ENCODE results near the gene RING1.

The RING1 gene

DNA sequence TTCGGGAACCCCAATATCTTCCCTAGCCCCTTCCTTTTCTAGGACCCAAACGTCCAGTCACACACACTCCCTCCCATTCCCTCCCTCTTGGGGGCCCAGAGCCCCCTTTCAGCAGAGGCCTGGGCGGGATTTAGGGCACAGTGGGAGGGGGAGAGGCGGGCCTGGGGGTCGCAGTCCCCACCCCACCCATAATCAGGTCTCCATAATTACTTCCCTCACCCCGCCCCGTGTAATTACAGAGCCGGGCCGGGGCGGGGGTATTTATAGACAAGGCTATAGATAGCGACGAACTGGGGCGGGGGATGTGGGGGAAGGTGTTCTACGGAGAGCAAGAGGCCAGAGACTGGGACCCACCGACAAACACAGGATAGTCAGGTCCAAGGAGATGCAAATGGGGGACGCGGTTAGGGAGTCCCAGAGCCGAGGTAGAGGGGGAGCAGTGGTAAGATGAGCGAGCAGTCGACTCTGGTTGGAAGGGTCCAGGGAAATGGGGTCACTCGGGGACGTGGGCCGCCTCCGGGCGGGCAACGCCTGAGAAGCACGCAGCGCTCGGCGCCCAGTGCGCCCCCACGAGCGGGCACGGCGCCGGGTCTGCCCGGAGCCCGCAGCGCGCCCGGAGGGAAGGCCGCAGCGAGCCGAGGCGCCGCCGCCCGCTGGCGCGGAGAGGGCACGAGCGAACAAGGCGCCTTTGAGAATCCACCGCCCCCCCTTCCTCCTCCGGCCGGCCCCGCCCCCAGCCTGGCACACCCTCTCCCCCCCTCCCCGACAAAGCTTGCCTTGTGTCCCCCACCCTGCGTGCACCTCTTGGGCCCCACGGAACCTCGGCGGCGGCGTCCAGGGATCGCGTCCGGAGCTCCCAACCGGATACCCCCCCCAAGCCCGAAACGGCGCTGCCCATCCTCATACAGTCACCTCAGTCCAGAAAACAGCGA, 15.4 kb upstream of the RING1 start:
- DNase-seq (ENCODE audit: low read depth), result no peak

- no peak for DNase-seq (ENCODE audit: low read depth)
These were observed 14.7 kb upstream of the RING1 start for GRCh38 chr6:33193619-33194018.

DNA sequence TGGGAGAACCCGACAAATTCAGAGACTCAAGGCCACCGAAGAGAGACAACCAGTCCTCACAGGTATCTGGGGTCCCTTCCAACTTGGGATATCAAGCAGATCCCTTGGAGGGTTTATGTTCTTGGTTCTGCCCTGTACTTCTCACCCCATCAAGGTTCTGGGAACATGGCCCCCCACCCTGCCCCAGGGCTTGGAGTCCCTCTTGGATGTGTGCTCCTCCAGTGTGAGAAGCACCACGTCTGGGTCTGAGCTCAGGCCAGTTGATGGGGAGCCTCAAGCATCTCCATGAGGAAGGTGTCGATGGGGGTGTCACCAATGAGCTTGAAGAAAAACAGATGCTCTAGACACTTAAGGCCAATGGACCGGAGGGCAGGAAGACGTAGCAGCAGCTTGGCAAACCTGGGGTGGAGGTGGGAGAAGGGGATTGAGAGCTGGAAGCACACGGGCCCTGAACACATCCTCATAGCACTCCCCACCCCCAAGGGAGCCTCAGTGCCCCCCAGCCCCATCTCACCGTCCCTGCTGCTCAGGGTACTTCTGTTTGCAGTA, 13.8 kb upstream of the RING1 start:
- DNase-seq (ENCODE audit: low read depth), result no peak

DNA sequence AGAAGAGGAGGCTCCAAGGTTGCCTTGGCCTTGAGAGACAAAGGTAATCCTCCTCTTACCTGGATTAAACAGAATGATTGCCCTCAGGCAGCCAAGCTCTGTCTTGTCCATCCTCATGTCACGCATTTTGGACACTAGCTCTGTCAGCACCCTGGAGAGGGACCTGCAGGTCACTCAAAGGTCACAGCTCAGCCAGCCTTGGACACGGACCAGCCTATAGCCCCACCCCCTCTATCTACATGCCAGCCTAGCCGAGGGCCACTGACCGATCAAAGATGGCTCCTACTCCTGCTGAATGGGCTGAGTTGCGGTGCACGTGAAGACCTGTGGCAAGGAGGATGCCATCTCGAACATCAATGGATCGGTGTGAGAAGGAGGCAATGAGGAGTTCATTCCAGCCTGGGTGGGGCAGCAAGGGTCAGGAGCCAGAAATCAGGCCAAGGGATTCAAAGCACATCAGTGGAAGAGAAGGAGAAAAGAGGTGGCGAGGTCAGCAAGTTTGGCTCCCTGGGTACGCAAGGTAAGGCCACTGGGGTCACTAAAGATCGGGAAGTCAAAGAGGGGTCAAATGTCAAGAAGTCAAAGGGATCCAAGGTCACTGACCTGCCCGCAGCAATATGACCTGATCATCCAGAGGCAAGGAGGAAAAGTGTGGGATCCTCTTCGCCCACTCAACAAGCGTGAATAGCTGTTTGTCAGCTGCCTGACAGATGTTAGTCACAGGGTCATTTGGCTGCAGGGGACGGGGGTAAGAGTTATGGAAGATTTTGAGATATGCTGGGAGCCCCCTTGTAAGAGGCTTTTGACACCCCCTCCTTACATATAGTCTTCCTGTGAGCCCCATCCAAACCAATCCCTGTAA, 12.8 kb upstream of the RING1 start:
- DNase-seq (ENCODE audit: low read depth), result no peak

DNA sequence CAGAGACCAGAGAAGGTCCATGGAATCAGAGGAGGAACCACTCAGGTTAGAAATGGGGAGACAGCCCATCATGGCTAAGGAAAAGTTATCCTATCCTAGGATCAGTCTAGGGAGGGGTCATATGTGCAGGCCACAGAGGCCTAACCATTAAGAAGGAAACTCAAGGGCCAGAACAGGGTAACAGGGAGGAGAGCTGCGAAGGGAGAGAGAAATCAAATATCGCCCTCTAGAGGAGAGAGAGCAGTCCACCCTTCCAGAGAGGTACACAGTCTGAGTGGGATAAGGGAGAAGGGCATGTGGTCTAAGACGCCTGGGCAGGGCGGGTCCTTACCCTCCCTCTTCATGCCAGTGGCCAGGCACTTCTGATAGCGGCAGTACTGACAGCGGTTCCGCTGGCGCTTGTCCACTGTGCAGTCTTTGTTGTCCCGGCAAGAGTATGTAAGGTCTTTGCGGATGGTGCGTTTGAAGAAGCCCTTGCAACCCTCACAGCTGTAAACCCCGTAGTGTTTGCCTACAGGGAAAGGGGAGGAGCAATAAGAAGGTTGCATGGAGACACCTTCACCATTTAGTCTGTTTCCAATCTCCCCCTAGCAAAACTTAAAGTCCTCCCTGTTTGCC, 10.8 kb upstream of the RING1 start:
- peak; percentile 44 for DNase-seq (ENCODE audit: low read depth)

DNA sequence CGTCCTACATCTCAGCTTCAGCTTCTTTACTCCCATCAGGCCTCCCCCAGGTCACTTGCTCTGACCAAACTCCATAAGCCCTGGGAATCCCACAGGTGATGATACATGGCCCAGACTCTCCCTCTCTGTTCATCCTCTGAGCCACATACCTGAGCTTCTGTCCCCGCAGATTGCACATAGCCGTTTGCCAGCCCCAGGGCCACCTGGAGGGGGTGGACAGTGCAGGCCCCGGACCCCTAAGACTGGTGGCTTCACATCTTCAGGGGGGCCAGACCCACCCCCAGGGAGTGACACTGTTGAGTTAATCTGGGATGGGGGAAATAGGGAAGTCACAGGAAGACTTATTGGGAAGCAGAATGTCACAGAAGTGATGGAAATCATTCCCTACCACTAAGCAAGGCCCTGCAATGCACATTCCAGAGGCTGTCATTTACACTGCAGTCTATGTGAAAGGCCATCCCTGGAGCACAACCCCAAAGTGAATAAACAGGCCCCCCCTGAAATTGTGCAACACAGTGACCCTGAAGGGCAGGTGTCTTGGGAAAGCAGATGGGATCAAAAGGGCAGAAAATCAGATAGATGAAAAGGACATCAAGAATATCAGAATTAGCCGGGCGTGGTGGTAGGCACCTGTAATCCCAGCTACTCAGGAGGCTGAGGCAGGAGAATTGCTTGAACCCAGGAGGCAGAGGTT, 10.0 kb upstream of the RING1 start:
- no peak for DNase-seq (ENCODE audit: low read depth)

- no peak for DNase-seq (ENCODE audit: low read depth)
These were observed 9.4 kb upstream of the RING1 start for GRCh38 chr6:33198853-33199436.

- DNase-seq (ENCODE audit: low read depth), result no peak
These were observed 8.5 kb upstream of the RING1 start for GRCh38 chr6:33199687-33200218.

GRCh38 chr6:33200219-33201146, 7.8 kb upstream of the RING1 start, which contains the start of the genes RXRB and SLC39A7:
Gene RXRB, minus strand, starts transcription at chr6:33200665. Its CDS starts 189 bp downstream, at chr6:33200476.
Gene SLC39A7, plus strand, starts transcription at chr6:33200867. Its CDS starts 379 bp downstream, at chr6:33201246.
- DNase-seq (ENCODE audit: low read depth), result peak; percentile 99

DNA sequence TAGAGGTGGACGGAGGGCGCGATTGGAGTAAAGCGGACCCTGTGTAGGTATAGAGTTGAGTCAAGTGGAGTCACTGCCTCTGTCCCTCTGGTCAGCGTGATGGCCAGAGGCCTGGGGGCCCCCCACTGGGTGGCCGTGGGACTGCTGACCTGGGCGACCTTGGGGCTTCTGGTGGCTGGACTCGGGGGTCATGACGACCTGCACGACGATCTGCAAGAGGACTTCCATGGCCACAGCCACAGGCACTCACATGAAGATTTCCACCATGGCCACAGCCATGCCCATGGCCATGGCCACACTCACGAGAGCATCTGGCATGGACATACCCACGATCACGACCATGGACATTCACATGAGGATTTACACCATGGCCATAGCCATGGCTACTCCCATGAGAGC, 7.2 kb upstream of the RING1 start:
- DNase-seq (ENCODE audit: low read depth), result no peak

DNA sequence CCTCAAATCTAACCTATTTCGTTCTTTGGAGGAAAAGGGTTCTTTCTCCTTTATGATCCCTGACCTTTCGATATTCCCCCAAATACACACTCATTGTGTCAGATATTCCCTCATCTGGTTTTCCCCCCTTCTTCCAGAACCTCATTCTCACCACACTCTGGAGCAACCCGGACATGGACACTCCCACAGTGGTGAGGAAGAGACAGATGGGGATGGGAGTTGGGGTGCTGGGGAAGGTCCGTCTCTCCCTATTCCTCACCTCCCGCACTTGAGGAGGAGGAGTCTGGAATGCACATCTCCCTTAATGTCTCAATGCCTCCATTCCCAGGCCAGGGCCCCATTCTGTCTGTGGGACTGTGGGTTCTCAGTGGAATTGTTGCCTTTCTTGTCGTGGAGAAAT, 6.4 kb upstream of the RING1 start:
- DNase-seq (ENCODE audit: low read depth), result no peak

- no peak for DNase-seq (ENCODE audit: low read depth)
These were observed 5.5 kb upstream of the RING1 start for GRCh38 chr6:33202799-33203198.

GRCh38 chr6:33203443-33204164, 4.7 kb upstream of the RING1 start:
- DNase-seq (ENCODE audit: low read depth), result no peak

DNA sequence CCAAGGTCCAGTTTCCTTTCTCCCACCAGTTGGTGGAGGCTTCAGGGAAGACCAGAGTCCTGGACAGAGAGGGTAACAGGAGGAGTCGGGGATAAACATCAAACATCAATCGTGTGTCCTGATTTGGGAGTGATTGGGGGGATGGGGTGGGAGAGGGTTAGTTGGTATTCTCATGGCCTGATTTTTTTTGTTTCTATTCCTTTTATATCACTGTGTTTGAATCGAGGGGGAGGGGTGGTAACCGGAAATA, 4.2 kb upstream of the RING1 start:
- no peak for DNase-seq (ENCODE audit: low read depth)

- DNase-seq (ENCODE audit: low read depth), result peak; percentile 79
These were observed 3.7 kb upstream of the RING1 start, which contains the start of gene HSD17B8 for GRCh38 chr6:33204415-33205190. Gene HSD17B8, plus strand, starts transcription at chr6:33204655. Its CDS starts 14 bp downstream, at chr6:33204669.

DNA sequence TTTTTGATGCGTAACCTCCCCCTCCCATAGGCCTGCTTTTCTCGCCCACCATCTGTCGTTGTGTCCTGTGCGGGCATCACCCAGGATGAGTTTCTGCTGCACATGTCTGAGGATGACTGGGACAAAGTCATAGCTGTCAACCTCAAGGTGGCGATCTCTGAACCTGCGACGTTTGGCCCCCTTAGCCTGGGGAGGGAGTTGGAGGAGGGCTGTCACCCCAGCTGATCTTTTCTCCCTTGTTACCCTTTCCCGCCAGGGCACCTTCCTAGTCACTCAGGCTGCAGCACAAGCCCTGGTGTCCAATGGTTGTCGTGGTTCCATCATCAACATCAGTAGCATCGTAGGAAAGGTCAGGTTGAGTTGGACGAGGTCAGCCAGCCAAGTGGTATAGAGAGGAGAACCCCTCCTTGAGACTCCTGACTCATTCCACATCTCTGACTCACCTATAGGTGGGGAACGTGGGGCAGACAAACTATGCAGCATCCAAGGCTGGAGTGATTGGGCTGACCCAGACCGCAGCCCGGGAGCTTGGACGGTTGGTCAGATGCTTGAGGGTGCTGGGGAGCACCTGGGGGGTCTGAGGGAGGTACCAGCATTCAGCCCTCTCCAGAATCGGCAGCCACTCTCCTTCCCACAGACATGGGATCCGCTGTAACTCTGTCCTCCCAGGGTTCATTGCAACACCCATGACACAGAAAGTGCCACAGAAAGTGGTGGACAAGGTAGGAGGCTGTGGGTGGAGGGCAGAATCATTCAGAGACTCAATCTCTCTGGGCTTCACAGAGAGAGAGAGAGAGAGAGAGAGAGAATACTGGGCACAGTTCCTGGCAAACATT, 2.9 kb upstream of the RING1 start:
- no peak for DNase-seq (ENCODE audit: low read depth)
